Measurements from ENCODE around the gene CSNK1G1.

CSNK1G1 gene

DNA sequence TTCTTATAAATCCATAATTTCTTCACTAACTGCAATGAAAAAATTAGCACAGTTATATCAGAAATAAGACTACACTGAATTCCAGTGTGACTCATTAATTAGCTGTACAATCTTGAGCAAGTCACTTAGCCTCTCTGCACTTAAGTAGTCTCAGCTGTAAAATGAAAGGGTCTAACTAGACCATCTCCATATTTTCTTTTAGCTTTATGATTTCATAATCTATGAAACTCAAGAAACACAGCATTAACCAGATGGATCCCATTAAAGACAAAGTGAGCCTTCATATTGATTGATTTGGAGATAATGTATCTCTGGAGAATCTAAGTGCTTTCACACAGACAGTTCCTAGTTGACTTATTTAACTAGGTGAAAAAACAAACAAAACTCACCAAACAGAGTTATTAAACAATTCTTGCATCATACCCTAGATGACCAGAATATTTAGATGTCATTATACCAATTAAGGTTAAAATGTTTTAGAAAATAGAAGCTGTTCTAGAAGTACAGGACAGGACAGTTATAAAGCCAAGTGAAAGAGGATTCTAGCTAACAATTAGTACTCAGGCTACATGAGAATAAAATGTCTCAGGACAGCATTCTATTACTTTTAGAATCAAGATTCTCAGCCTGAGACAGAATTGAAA lies 11.2 kb downstream of the CSNK1G1 start:
- Histone ChIP-seq H3K4me3 (no peak overlapping the region), H3K27me3 (no peaks in the 10 kb centered on the region), H3K36me3 (peaks cover 0 to 13% (median 0%) of the 10 kb centered on the region in 3 donors), H3K4me1 (no peaks in the 10 kb centered on the region), H3K9me3 (no peaks in the 10 kb centered on the region), H3K27ac (no peak overlapping the region)
- no peak for TF ChIP-seq CTCF (IDR thresholded peaks at IDR 0.05)
- intact Hi-C loops (cut with DNase I; ENCODE audit: low total_unique reads): no loop called here
- no peak for DNase-seq

GRCh38 chr15:64343841-64344240 lies 12.1 kb downstream of the CSNK1G1 start:
- Histone ChIP-seq H3K9me3 (no peaks in the 10 kb centered on the region), H3K36me3 (peaks cover 0 to 13% (median 0%) of the 10 kb centered on the region in 3 donors), H3K27me3 (no peaks in the 10 kb centered on the region), H3K4me3 (no peak overlapping the region), H3K4me1 (no peaks in the 10 kb centered on the region), H3K27ac (no peak overlapping the region)
- no peak for DNase-seq
- intact Hi-C loops (cut with DNase I; ENCODE audit: low total_unique reads): no loop called here
- TF ChIP-seq CTCF (IDR thresholded peaks at IDR 0.05): no peak

GRCh38 chr15:64343222-64343621 lies 12.8 kb downstream of the CSNK1G1 start:
- Histone ChIP-seq H3K4me1 (no peaks in the 10 kb centered on the region), H3K4me3 (no peak overlapping the region), H3K27ac (no peak overlapping the region), H3K27me3 (no peaks in the 10 kb centered on the region), H3K9me3 (no peaks in the 10 kb centered on the region), H3K36me3 (peaks cover 0 to 13% (median 0%) of the 10 kb centered on the region in 3 donors)
- TF ChIP-seq CTCF (IDR thresholded peaks at IDR 0.05): no peak
- DNase-seq: no peak
- intact Hi-C loops (cut with DNase I; ENCODE audit: low total_unique reads): no loop called here

- H3K27ac ChIP-seq: no peak overlapping the region
- no peak for TF ChIP-seq CTCF (IDR thresholded peaks at IDR 0.05)
- H3K4me1 ChIP-seq: no peaks in the 10 kb centered on the region
- H3K27me3 ChIP-seq: no peaks in the 10 kb centered on the region
- peaks cover 0 to 13% (median 0%) of the 10 kb centered on the region in 3 donors for H3K36me3 ChIP-seq
- no peak overlapping the region for H3K4me3 ChIP-seq
- DNase-seq: no peak
- intact Hi-C loops (cut with DNase I; ENCODE audit: low total_unique reads): no loop called here
- H3K9me3 ChIP-seq: no peaks in the 10 kb centered on the region
These were observed 14.0 kb downstream of the CSNK1G1 start for GRCh38 chr15:64341961-64342360.

- Histone ChIP-seq H3K36me3 (peaks cover 0 to 13% (median 0%) of the 10 kb centered on the region in 3 donors), H3K9me3 (no peaks in the 10 kb centered on the region), H3K4me1 (no peaks in the 10 kb centered on the region), H3K4me3 (no peak overlapping the region), H3K27me3 (no peaks in the 10 kb centered on the region), H3K27ac (no peak overlapping the region)
- intact Hi-C loops (cut with DNase I; ENCODE audit: low total_unique reads): no loop called here
- TF ChIP-seq CTCF (IDR thresholded peaks at IDR 0.05): no peak
- DNase-seq: no peak
These were observed 15.6 kb downstream of the CSNK1G1 start for GRCh38 chr15:64340355-64340754.
